ENCODE data around the gene TGM1.

TGM1 gene

DNA sequence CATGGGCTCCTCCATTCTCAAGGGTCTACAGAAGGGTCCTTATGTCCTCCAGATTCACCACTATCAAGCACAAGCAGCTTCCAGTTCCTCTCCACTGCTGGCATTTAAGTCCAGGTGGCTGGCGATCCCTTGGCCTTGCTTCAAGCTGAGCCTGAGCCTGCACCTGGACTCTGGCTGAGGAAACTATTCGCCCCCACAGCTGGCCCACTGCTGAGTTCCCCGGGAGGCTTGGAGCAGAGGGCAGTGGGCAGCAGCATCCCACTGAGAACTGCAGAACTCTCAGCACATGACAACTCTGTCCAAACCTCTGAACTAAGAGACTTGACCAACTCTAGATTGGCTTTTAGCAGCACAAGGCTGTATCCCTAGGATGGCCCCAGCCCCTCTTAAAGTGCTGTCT lies 19.8 kb upstream of the TGM1 start:
- no peak overlapping the region for H3K27ac ChIP-seq (replicated peaks; ENCODE audit: low read length)
- no peak overlapping the region for H2AFZ ChIP-seq (ENCODE audit: low read length)
- no peaks in the 10 kb centered on the region for H3K27me3 ChIP-seq (ENCODE audit: control insufficient read depth in 3 of 3, insufficient read depth in 3 of 3, low read depth in 1 of 3, low read length in 3 of 3)
- no peak overlapping the region for H2BK15ac ChIP-seq (ENCODE audit: low read length)
- no peaks in the 10 kb centered on the region for H3K79me1 ChIP-seq (ENCODE audit: low read depth, low read length)
- DNase-seq (ENCODE audit: low spot score): no peak
- H3K14ac ChIP-seq (ENCODE audit: low read length): no peak overlapping the region
- H3K4me1 ChIP-seq (ENCODE audit: control insufficient read depth in 2 of 2, insufficient read depth in 1 of 2, low read depth in 1 of 2, low read length in 2 of 2): peaks cover 0 to 3% of the 10 kb centered on the region in 2 donors
- H3K4me2 ChIP-seq (ENCODE audit: insufficient read depth, low read length, poor library complexity, severe bottlenecking): no peak overlapping the region
- no peak overlapping the region for H4K91ac ChIP-seq (ENCODE audit: low read depth, low read length, poor library complexity)
- no CpG with 5 or more reads among the region's 3 CpGs for WGBS, 2 donors (ENCODE audit: extremely low coverage in 2 of 2, insufficient read length in 2 of 2, insufficient replicate concordance in 1 of 2)
- H3K23ac ChIP-seq (ENCODE audit: low read depth, low read length, poor library complexity): no peak overlapping the region
- no peaks in the 10 kb centered on the region for H3K9me3 ChIP-seq (replicated peaks in 1 of 2; ENCODE audit: control insufficient read depth in 2 of 2, insufficient read depth in 1 of 2, low read depth in 1 of 2, low read length in 2 of 2)
- H4K8ac ChIP-seq (ENCODE audit: low read depth, low read length): no peak overlapping the region
- H2BK12ac ChIP-seq (ENCODE audit: low read length): no peak overlapping the region
- H3K4me3 ChIP-seq (ENCODE audit: low read length in 2 of 2): no peak overlapping the region
- no peaks in the 10 kb centered on the region for H3K36me3 ChIP-seq (replicated peaks in 1 of 2; ENCODE audit: control insufficient read depth in 2 of 2, insufficient read depth in 2 of 2, low read length in 2 of 2)
- no peak overlapping the region for H3K18ac ChIP-seq (ENCODE audit: low read length)
- no peak overlapping the region for H2AK5ac ChIP-seq (ENCODE audit: low read depth, low read length)
- H2BK120ac ChIP-seq (ENCODE audit: low read depth, low read length): no peak overlapping the region
- no peak overlapping the region for H3K4ac ChIP-seq (ENCODE audit: low read length)
- no peak overlapping the region for H2BK5ac ChIP-seq (ENCODE audit: low read length)
- no peak overlapping the region for H3K9ac ChIP-seq (ENCODE audit: low read depth, low read length, poor library complexity)

DNA sequence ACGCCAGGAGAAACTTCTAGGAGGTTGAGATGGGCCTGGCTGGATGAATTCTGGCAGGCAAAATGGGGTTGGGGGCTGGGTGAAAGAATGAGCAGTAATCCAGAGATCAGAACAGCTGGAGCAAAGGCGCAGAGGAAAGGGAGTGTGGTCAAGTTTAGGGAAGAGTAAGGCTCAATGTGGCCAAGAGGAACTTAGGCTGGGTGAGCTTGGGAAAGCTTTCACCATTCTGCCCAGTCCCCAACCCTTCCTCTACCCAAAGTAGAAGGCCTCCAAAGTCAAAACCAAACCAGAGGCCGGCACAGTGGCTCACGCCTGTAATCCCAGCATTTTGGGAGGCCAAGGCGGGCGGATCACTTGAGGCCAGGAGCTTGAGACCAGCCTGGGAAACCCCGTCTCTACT lies 18.7 kb upstream of the TGM1 start:
- Histone ChIP-seq H3K36me3 (replicated peaks in 1 of 2; ENCODE audit: control insufficient read depth in 2 of 2, insufficient read depth in 2 of 2, low read length in 2 of 2) (no peaks in the 10 kb centered on the region), H4K8ac (ENCODE audit: low read depth, low read length) (no peak overlapping the region), H3K23ac (ENCODE audit: low read depth, low read length, poor library complexity) (no peak overlapping the region), H2AK5ac (ENCODE audit: low read depth, low read length) (no peak overlapping the region), H3K4me3 (ENCODE audit: low read length in 2 of 2) (no peak overlapping the region), H3K14ac (ENCODE audit: low read length) (no peak overlapping the region), H3K18ac (ENCODE audit: low read length) (no peak overlapping the region), H4K91ac (ENCODE audit: low read depth, low read length, poor library complexity) (no peak overlapping the region), H2BK5ac (ENCODE audit: low read length) (no peak overlapping the region), H3K4me1 (ENCODE audit: control insufficient read depth in 2 of 2, insufficient read depth in 1 of 2, low read depth in 1 of 2, low read length in 2 of 2) (peaks cover 0 to 3% of the 10 kb centered on the region in 2 donors), H2BK15ac (ENCODE audit: low read length) (no peak overlapping the region), H3K4me2 (ENCODE audit: insufficient read depth, low read length, poor library complexity, severe bottlenecking) (no peak overlapping the region), H3K27ac (replicated peaks; ENCODE audit: low read length) (no peak overlapping the region), H3K79me1 (ENCODE audit: low read depth, low read length) (no peaks in the 10 kb centered on the region), H3K4ac (ENCODE audit: low read length) (no peak overlapping the region), H3K9ac (ENCODE audit: low read depth, low read length, poor library complexity) (no peak overlapping the region), H3K27me3 (ENCODE audit: control insufficient read depth in 3 of 3, insufficient read depth in 3 of 3, low read depth in 1 of 3, low read length in 3 of 3) (no peaks in the 10 kb centered on the region), H2BK12ac (ENCODE audit: low read length) (no peak overlapping the region), H3K9me3 (replicated peaks in 1 of 2; ENCODE audit: control insufficient read depth in 2 of 2, insufficient read depth in 1 of 2, low read depth in 1 of 2, low read length in 2 of 2) (no peaks in the 10 kb centered on the region), H2AFZ (ENCODE audit: low read length) (no peak overlapping the region), H2BK120ac (ENCODE audit: low read depth, low read length) (no peak overlapping the region)
- no peak for DNase-seq (ENCODE audit: low spot score)
- WGBS, 2 donors (ENCODE audit: extremely low coverage in 2 of 2, insufficient read length in 2 of 2, insufficient replicate concordance in 1 of 2): no CpG with 5 or more reads among the region's 7 CpGs

DNA sequence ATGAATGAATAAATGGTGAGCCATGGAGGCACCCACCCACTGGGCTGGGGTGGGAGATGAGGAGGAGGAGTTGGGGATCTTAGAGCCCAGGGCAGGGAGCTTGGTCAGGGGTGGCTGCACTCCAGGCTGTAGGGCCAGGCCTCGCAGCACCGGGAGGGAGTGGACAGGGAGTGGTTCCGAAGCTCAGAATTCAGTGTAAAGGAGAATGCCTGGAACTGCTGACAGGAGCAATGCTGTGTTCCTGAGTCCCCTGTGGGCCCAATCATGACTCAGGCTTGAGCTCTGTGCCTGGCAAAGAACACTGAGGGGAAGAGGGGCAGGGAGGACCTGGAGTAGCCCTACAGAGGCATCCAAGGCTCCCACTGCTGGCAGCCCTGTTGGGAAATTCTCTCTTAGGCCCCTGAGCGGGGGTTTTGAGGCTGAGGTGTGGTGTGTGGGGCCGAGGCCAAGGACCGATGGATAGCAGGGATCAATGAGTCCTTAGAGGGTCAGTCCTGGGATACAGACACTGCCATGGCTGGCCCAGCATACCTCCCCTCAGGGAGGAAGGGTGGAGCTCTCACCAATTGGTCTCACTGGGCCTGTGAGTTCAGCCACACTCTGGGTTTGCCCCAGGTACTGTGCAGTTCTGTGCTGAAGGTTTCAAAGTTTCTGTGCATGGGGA lies 18.0 kb upstream of the TGM1 start:
- DNase-seq (ENCODE audit: low spot score): no peak
- Histone ChIP-seq H4K8ac (ENCODE audit: low read depth, low read length) (no peak overlapping the region), H3K27ac (replicated peaks; ENCODE audit: low read length) (no peak overlapping the region), H3K4me2 (ENCODE audit: insufficient read depth, low read length, poor library complexity, severe bottlenecking) (no peak overlapping the region), H3K18ac (ENCODE audit: low read length) (no peak overlapping the region), H2AFZ (ENCODE audit: low read length) (no peak overlapping the region), H3K27me3 (ENCODE audit: control insufficient read depth in 3 of 3, insufficient read depth in 3 of 3, low read depth in 1 of 3, low read length in 3 of 3) (no peaks in the 10 kb centered on the region), H2BK5ac (ENCODE audit: low read length) (no peak overlapping the region), H3K4me3 (ENCODE audit: low read length in 2 of 2) (no peak overlapping the region), H2BK12ac (ENCODE audit: low read length) (no peak overlapping the region), H3K23ac (ENCODE audit: low read depth, low read length, poor library complexity) (no peak overlapping the region), H3K79me1 (ENCODE audit: low read depth, low read length) (no peaks in the 10 kb centered on the region), H2AK5ac (ENCODE audit: low read depth, low read length) (peak overlapping the region; percentile 33), H4K91ac (ENCODE audit: low read depth, low read length, poor library complexity) (no peak overlapping the region), H3K9ac (ENCODE audit: low read depth, low read length, poor library complexity) (peak overlapping the region; percentile 15), H3K14ac (ENCODE audit: low read length) (no peak overlapping the region), H3K4ac (ENCODE audit: low read length) (no peak overlapping the region), H3K36me3 (replicated peaks in 1 of 2; ENCODE audit: control insufficient read depth in 2 of 2, insufficient read depth in 2 of 2, low read length in 2 of 2) (no peaks in the 10 kb centered on the region), H2BK15ac (ENCODE audit: low read length) (no peak overlapping the region), H3K4me1 (ENCODE audit: control insufficient read depth in 2 of 2, insufficient read depth in 1 of 2, low read depth in 1 of 2, low read length in 2 of 2) (peaks cover 0 to 3% of the 10 kb centered on the region in 2 donors), H3K9me3 (replicated peaks in 1 of 2; ENCODE audit: control insufficient read depth in 2 of 2, insufficient read depth in 1 of 2, low read depth in 1 of 2, low read length in 2 of 2) (no peaks in the 10 kb centered on the region), H2BK120ac (ENCODE audit: low read depth, low read length) (no peak overlapping the region)
- no CpG with 5 or more reads among the region's 6 CpGs for WGBS, 2 donors (ENCODE audit: extremely low coverage in 2 of 2, insufficient read length in 2 of 2, insufficient replicate concordance in 1 of 2)

DNA sequence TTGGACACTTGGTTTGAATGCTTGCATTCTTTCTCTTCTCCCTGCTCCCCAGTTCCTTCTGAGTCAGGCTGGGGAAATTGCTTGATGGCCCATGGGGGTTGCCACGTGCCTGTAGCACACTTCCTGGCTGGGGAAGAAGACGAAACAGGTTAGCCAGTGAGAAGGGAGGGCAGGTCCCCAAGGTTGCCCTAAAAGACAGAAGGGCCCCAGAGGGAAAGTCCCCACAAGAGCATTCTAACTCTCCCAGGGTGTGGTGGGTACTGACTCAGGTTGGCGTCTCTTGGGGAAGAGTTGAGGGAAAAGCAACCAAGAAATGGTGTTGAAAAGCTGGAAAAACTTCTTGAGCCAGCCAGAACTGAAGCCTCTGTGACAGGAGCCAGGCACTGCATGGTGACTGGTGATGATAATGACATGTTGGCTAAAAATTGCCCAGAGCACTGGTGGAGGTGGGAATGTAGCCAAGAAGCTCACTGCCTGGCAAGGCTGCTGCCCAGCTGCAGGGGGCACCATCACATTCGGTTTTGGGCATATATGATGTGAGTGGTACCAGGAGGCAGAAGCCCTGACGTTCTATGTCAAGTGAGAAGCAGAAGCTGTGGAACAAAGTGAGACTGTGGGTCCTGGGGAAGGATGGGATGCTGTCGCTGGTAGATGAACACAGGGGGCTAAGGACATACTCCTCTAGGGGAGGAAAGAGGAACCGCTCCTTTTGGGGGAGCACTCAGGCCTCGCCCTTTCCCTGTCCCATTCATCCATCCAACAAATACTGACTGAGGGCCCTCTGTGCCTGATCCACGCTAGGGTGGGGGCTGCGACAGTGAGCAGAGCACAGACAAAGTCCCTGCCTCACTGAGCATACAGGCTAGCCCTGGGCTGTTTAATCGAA lies 16.6 kb upstream of the TGM1 start:
- Histone ChIP-seq H3K18ac (ENCODE audit: low read length) (no peak overlapping the region), H3K79me1 (ENCODE audit: low read depth, low read length) (no peaks in the 10 kb centered on the region), H3K9me3 (replicated peaks in 1 of 2; ENCODE audit: control insufficient read depth in 2 of 2, insufficient read depth in 1 of 2, low read depth in 1 of 2, low read length in 2 of 2) (no peaks in the 10 kb centered on the region), H2BK15ac (ENCODE audit: low read length) (no peak overlapping the region), H2AK5ac (ENCODE audit: low read depth, low read length) (no peak overlapping the region), H3K27me3 (ENCODE audit: control insufficient read depth in 3 of 3, insufficient read depth in 3 of 3, low read depth in 1 of 3, low read length in 3 of 3) (no peaks in the 10 kb centered on the region), H3K4me3 (ENCODE audit: low read length in 2 of 2) (no peak overlapping the region), H2BK120ac (ENCODE audit: low read depth, low read length) (no peak overlapping the region), H2BK5ac (ENCODE audit: low read length) (no peak overlapping the region), H4K8ac (ENCODE audit: low read depth, low read length) (no peak overlapping the region), H4K91ac (ENCODE audit: low read depth, low read length, poor library complexity) (no peak overlapping the region), H3K4me2 (ENCODE audit: insufficient read depth, low read length, poor library complexity, severe bottlenecking) (no peak overlapping the region), H3K9ac (ENCODE audit: low read depth, low read length, poor library complexity) (peak overlapping the region; percentile 22), H3K14ac (ENCODE audit: low read length) (no peak overlapping the region), H2BK12ac (ENCODE audit: low read length) (no peak overlapping the region), H3K4ac (ENCODE audit: low read length) (no peak overlapping the region), H3K23ac (ENCODE audit: low read depth, low read length, poor library complexity) (no peak overlapping the region), H2AFZ (ENCODE audit: low read length) (no peak overlapping the region), H3K27ac (replicated peaks; ENCODE audit: low read length) (no peak overlapping the region), H3K4me1 (ENCODE audit: control insufficient read depth in 2 of 2, insufficient read depth in 1 of 2, low read depth in 1 of 2, low read length in 2 of 2) (no peaks in the 10 kb centered on the region), H3K36me3 (replicated peaks in 1 of 2; ENCODE audit: control insufficient read depth in 2 of 2, insufficient read depth in 2 of 2, low read length in 2 of 2) (no peaks in the 10 kb centered on the region)
- no peak for DNase-seq (ENCODE audit: low spot score)
- WGBS, 2 donors (ENCODE audit: extremely low coverage in 2 of 2, insufficient read length in 2 of 2, insufficient replicate concordance in 1 of 2): no CpG with 5 or more reads among the region's 11 CpGs
